SK-N-SH treated with all-trans-retinoic acid at 6 μM for 48 hours (cell line): ENCODE results near the gene PM20D1.

Source experiments
- ATAC-seq: fragments of 200-7000 bp; cut with Tn5 transposase; 3 replicates; pipeline ENCODE4 v1.9.1; 2020; ENCODE audit warnings: mild to moderate bottlenecking, moderate library complexity
- ARNTL ChIP-seq: fragments of 450-650 bp; formaldehyde crosslinking; IDR thresholded peaks from 2 replicates; pipeline ENCODE4 v1.5.0; 2020; ENCODE audit warnings: low read depth, mild to moderate bottlenecking, moderate library complexity, borderline replicate concordance
- BACH2 ChIP-seq: fragments of 250-450 bp; sonication (Bioruptor Pico); IDR thresholded peaks from 2 replicates; pipeline ENCODE4 v1.9.0; 2021; ENCODE audit warnings: mild to moderate bottlenecking, borderline replicate concordance
- CREB5 ChIP-seq: fragments of 250-450 bp; sonication (Bioruptor Pico); IDR thresholded peaks from 2 replicates; pipeline ENCODE4 v1.5.1; 2020; ENCODE audit warnings: low read depth, mild to moderate bottlenecking, moderate library complexity
- CSDC2 ChIP-seq: fragments of 250-450 bp; sonication (Bioruptor Pico); IDR thresholded peaks from 2 replicates; pipeline ENCODE4 v1.5.0; 2020; ENCODE audit warnings: mild to moderate bottlenecking, moderate library complexity
- CSRNP3 ChIP-seq: fragments of 250-450 bp; sonication (Bioruptor Pico); IDR thresholded peaks from 2 replicates; pipeline ENCODE4 v1.5.1; 2021; ENCODE audit warnings: mild to moderate bottlenecking, moderate library complexity
- ESRRG ChIP-seq: fragments of 250-450 bp; sonication (Bioruptor Pico); IDR thresholded peaks from 2 replicates; pipeline ENCODE4 v1.6.1; 2021; ENCODE audit warnings: mild to moderate bottlenecking
- GLIS3 ChIP-seq: fragments of 250-450 bp; sonication (Bioruptor Pico); IDR thresholded peaks from 2 replicates; pipeline ENCODE4 v1.5.0; 2020; ENCODE audit warnings: mild to moderate bottlenecking, moderate library complexity
- ISL1 ChIP-seq: fragments of 250-450 bp; sonication (Bioruptor Pico); IDR thresholded peaks from 2 replicates; pipeline ENCODE4 v2.1.2; 2022; ENCODE audit warnings: mild to moderate bottlenecking, moderate library complexity
- OSR1 ChIP-seq: fragments of 250-450 bp; sonication (Bioruptor Pico); IDR thresholded peaks from 2 replicates; pipeline ENCODE4 v1.8.0; 2022; ENCODE audit warnings: moderate library complexity, mild to moderate bottlenecking, inconsistent platforms
- PATZ1 ChIP-seq: fragments of 250-450 bp; sonication (Bioruptor Pico); IDR thresholded peaks from 2 replicates; pipeline ENCODE4 v1.8.0; 2020; ENCODE audit warnings: mild to moderate bottlenecking, moderate library complexity, borderline replicate concordance
- PPARA ChIP-seq: fragments of 250-450 bp; sonication (Bioruptor Pico); IDR thresholded peaks from 2 replicates; pipeline ENCODE4 v1.5.0; 2020; ENCODE audit warnings: mild to moderate bottlenecking, borderline replicate concordance
- SNAI2 ChIP-seq: fragments of 250-450 bp; sonication (Bioruptor Pico); IDR thresholded peaks from 2 replicates; pipeline ENCODE4 v1.5.0; 2020; ENCODE audit warnings: mild to moderate bottlenecking, moderate library complexity
- TCF4 ChIP-seq: fragments of 250-450 bp; sonication (Bioruptor Pico); IDR thresholded peaks from 2 replicates; pipeline ENCODE4 v1.8.0; 2021; ENCODE audit warnings: mild to moderate bottlenecking, moderate library complexity, borderline replicate concordance
- TOX ChIP-seq: fragments of 250-450 bp; sonication (Bioruptor Pico); IDR thresholded peaks from 2 replicates; pipeline ENCODE4 v1.8.0; 2021; ENCODE audit warnings: mild to moderate bottlenecking, moderate library complexity, borderline replicate concordance
- TSHZ2 ChIP-seq: fragments of 250-450 bp; sonication (Bioruptor Pico); IDR thresholded peaks from 2 replicates; pipeline ENCODE4 v1.5.0; 2020; ENCODE audit warnings: mild to moderate bottlenecking, moderate library complexity
- ZC3H10 ChIP-seq: fragments of 250-450 bp; sonication (Bioruptor Pico); IDR thresholded peaks from 2 replicates; pipeline ENCODE4 v1.5.1; 2021; ENCODE audit warnings: mild to moderate bottlenecking, moderate library complexity
- ZFP3 ChIP-seq: fragments of 250-450 bp; sonication (Bioruptor Pico); IDR thresholded peaks from 2 replicates; pipeline ENCODE4 v1.5.0; 2020; ENCODE audit warnings: mild to moderate bottlenecking, moderate library complexity
- ZFP30 ChIP-seq: fragments of 450-650 bp; formaldehyde crosslinking; IDR thresholded peaks from 2 replicates; pipeline ENCODE4 v1.5.0; 2022; ENCODE audit warnings: mild to moderate bottlenecking, moderate library complexity
- ZNF565 ChIP-seq: fragments of 450-650 bp; formaldehyde crosslinking; conservative IDR thresholded peaks from 2 replicates; pipeline ENCODE4 v1.5.0; 2020; ENCODE audit warnings: low read depth, mild to moderate bottlenecking, moderate library complexity
- ZNF70 ChIP-seq: fragments of 450-650 bp; formaldehyde crosslinking; IDR thresholded peaks from 2 replicates; pipeline ENCODE4 v1.5.0; 2020; ENCODE audit warnings: mild to moderate bottlenecking, moderate library complexity
- ZNF8 ChIP-seq: fragments of 450-650 bp; formaldehyde crosslinking; IDR thresholded peaks from 2 replicates; pipeline ENCODE4 v1.5.0; 2020; ENCODE audit warnings: mild to moderate bottlenecking, moderate library complexity
- TF ChIP-seq, protein P1 (sequence below): fragments of 250-450 bp; sonication (Bioruptor Pico); IDR thresholded peaks from 2 replicates; pipeline ENCODE4 v1.8.0; 2021; ENCODE audit warnings: low read depth, mild to moderate bottlenecking, moderate library complexity, borderline replicate concordance

PM20D1 gene

GRCh38 chr1:205822397-205822796 lies 27.5 kb downstream of the PM20D1 start:
- TF ChIP-seq ISL1 (CRISPR knock-in tag) (no peak), CSDC2 (no peak), TOX (no peak), ZC3H10 (no peak), ZNF565 (no peak), CSRNP3 (CRISPR knock-in tag) (no peak), OSR1 (CRISPR knock-in tag) (no peak), ZFP30 (CRISPR knock-in tag) (no peak), PPARA (CRISPR knock-in tag) (no peak), SNAI2 (CRISPR knock-in tag) (no peak), ZFP3 (CRISPR knock-in tag) (no peak), ZNF8 (CRISPR knock-in tag) (no peak), ZNF70 (CRISPR knock-in tag) (no peak), GLIS3 (no peak), TCF4 (CRISPR knock-in tag) (no peak)
- no peak for ATAC-seq

GRCh38 chr1:205817988-205818387 lies 31.9 kb downstream of the PM20D1 start:
- TF ChIP-seq ESRRG (CRISPR knock-in tag) (no peak), OSR1 (CRISPR knock-in tag) (no peak), ARNTL (no peak), PPARA (CRISPR knock-in tag) (no peak), ZFP3 (CRISPR knock-in tag) (no peak), BACH2 (CRISPR knock-in tag) (no peak), SNAI2 (CRISPR knock-in tag) (no peak)
- no peak for ATAC-seq

GRCh38 chr1:205817364-205817763 lies 32.6 kb downstream of the PM20D1 start:
- no peak for ATAC-seq
- TF ChIP-seq CREB5 (CRISPR knock-in tag) (no peak), BACH2 (CRISPR knock-in tag) (no peak), ZNF70 (CRISPR knock-in tag) (no peak), ISL1 (CRISPR knock-in tag) (no peak), CSDC2 (no peak), PATZ1 (CRISPR knock-in tag) (no peak), ZNF565 (no peak), SNAI2 (CRISPR knock-in tag) (no peak), TSHZ2 (no peak), ARNTL (no peak), OSR1 (CRISPR knock-in tag) (no peak), GLIS3 (no peak), ZC3H10 (no peak), CSRNP3 (CRISPR knock-in tag) (no peak), ZFP30 (CRISPR knock-in tag) (no peak), ZFP3 (CRISPR knock-in tag) (no peak), PPARA (CRISPR knock-in tag) (no peak), TCF4 (CRISPR knock-in tag) (no peak), ESRRG (CRISPR knock-in tag) (no peak)
- TF ChIP-seq, protein P1, sequence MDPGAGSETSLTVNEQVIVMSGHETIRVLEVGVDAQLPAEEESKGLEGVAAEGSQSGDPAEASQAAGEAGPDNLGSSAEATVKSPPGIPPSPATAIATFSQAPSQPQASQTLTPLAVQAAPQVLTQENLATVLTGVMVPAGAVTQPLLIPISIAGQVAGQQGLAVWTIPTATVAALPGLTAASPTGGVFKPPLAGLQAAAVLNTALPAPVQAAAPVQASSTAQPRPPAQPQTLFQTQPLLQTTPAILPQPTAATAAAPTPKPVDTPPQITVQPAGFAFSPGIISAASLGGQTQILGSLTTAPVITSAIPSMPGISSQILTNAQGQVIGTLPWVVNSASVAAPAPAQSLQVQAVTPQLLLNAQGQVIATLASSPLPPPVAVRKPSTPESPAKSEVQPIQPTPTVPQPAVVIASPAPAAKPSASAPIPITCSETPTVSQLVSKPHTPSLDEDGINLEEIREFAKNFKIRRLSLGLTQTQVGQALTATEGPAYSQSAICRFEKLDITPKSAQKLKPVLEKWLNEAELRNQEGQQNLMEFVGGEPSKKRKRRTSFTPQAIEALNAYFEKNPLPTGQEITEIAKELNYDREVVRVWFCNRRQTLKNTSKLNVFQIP, result no peak
